ENCODE measurements around the gene LONP2. TPM values are rescaled to one million over a fixed set of nuclear protein-coding genes. Genes with fewer than 3 reads are reported as not detected.

The LONP2 gene
- total and polyA plus RNA-seq, 9 of the 15 experiments (the other 6 are each of a cell fraction or from before 2014, with no cell fraction given): 8.1 to 41.2 (median 25.6) TPM

DNA sequence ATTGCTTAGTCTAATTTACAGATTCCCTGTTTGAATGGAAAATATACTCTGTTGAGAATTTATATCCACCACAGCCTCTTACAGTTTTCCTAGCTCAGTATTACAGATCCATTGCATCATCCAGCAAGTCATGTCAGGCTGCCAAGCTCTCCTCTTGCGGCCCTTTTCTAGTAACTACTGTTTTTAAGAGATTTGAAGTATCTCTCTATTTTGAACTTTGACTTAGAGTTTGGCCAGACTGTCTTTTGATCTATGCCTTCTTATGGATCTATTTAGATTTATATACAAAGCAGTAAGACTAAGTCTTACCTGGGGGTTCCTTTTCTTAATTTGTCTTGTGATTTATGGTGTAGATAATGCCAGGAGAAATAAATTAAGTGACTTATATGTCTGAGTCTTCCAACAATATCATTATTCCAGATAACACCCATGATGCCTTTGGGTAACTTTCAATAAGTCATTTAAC is 56.3 kb downstream of the LONP2 start (continued):
- TF ChIP-seq, protein P1, sequence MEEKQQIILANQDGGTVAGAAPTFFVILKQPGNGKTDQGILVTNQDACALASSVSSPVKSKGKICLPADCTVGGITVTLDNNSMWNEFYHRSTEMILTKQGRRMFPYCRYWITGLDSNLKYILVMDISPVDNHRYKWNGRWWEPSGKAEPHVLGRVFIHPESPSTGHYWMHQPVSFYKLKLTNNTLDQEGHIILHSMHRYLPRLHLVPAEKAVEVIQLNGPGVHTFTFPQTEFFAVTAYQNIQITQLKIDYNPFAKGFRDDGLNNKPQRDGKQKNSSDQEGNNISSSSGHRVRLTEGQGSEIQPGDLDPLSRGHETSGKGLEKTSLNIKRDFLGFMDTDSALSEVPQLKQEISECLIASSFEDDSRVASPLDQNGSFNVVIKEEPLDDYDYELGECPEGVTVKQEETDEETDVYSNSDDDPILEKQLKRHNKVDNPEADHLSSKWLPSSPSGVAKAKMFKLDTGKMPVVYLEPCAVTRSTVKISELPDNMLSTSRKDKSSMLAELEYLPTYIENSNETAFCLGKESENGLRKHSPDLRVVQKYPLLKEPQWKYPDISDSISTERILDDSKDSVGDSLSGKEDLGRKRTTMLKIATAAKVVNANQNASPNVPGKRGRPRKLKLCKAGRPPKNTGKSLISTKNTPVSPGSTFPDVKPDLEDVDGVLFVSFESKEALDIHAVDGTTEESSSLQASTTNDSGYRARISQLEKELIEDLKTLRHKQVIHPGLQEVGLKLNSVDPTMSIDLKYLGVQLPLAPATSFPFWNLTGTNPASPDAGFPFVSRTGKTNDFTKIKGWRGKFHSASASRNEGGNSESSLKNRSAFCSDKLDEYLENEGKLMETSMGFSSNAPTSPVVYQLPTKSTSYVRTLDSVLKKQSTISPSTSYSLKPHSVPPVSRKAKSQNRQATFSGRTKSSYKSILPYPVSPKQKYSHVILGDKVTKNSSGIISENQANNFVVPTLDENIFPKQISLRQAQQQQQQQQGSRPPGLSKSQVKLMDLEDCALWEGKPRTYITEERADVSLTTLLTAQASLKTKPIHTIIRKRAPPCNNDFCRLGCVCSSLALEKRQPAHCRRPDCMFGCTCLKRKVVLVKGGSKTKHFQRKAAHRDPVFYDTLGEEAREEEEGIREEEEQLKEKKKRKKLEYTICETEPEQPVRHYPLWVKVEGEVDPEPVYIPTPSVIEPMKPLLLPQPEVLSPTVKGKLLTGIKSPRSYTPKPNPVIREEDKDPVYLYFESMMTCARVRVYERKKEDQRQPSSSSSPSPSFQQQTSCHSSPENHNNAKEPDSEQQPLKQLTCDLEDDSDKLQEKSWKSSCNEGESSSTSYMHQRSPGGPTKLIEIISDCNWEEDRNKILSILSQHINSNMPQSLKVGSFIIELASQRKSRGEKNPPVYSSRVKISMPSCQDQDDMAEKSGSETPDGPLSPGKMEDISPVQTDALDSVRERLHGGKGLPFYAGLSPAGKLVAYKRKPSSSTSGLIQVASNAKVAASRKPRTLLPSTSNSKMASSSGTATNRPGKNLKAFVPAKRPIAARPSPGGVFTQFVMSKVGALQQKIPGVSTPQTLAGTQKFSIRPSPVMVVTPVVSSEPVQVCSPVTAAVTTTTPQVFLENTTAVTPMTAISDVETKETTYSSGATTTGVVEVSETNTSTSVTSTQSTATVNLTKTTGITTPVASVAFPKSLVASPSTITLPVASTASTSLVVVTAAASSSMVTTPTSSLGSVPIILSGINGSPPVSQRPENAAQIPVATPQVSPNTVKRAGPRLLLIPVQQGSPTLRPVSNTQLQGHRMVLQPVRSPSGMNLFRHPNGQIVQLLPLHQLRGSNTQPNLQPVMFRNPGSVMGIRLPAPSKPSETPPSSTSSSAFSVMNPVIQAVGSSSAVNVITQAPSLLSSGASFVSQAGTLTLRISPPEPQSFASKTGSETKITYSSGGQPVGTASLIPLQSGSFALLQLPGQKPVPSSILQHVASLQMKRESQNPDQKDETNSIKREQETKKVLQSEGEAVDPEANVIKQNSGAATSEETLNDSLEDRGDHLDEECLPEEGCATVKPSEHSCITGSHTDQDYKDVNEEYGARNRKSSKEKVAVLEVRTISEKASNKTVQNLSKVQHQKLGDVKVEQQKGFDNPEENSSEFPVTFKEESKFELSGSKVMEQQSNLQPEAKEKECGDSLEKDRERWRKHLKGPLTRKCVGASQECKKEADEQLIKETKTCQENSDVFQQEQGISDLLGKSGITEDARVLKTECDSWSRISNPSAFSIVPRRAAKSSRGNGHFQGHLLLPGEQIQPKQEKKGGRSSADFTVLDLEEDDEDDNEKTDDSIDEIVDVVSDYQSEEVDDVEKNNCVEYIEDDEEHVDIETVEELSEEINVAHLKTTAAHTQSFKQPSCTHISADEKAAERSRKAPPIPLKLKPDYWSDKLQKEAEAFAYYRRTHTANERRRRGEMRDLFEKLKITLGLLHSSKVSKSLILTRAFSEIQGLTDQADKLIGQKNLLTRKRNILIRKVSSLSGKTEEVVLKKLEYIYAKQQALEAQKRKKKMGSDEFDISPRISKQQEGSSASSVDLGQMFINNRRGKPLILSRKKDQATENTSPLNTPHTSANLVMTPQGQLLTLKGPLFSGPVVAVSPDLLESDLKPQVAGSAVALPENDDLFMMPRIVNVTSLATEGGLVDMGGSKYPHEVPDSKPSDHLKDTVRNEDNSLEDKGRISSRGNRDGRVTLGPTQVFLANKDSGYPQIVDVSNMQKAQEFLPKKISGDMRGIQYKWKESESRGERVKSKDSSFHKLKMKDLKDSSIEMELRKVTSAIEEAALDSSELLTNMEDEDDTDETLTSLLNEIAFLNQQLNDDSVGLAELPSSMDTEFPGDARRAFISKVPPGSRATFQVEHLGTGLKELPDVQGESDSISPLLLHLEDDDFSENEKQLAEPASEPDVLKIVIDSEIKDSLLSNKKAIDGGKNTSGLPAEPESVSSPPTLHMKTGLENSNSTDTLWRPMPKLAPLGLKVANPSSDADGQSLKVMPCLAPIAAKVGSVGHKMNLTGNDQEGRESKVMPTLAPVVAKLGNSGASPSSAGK (IDR thresholded peaks at IDR 0.05): peak; percentile 54; the same call in 1 of the 2 replicates
- no peak for TF ChIP-seq RCOR1 (IDR thresholded peaks at IDR 0.05; ENCODE audit: borderline replicate concordance in 1 of 2, low read depth in 2 of 2, low read length in 2 of 2)
- no peak for TF ChIP-seq ZNF445 (CRISPR knock-in tag; IDR thresholded peaks at IDR 0.05; ENCODE audit: low read depth)
- no peak for TF ChIP-seq CHD7 (IDR thresholded peaks at IDR 0.05; ENCODE audit: low read depth, low read length)
